Neuronal stem cell (in vitro differentiated cells): ENCODE results near the gene RNASEH2C. TPM values are rescaled to one million over a fixed set of nuclear protein-coding genes. Genes with fewer than 3 reads are reported as not detected.

Experiments used
- DNase-seq: peaks from one replicate; pipeline ENCODE4 v3.0.0-alpha.2; 2013; ENCODE audit warnings: low spot score
- H2AFZ ChIP-seq: one replicate; pipeline ENCODE4 v1.6.1; 2013; ENCODE audit warnings: mild to moderate bottlenecking, low read length, inconsistent platforms
- H2AK5ac ChIP-seq: 2 replicates; pipeline ENCODE4 v1.6.1; 2013; ENCODE audit warnings: low read depth, mild to moderate bottlenecking, inconsistent platforms, low read length, moderate library complexity, mixed read lengths
- H2BK120ac ChIP-seq: 2 replicates; pipeline ENCODE4 v1.6.1; 2013; ENCODE audit warnings: low read depth, mild to moderate bottlenecking, inconsistent platforms, low read length, moderate library complexity, mixed read lengths
- H2BK12ac ChIP-seq: one replicate; pipeline ENCODE4 v1.6.1; 2013; ENCODE audit warnings: low read length, inconsistent platforms
- H2BK15ac ChIP-seq: 2 replicates; pipeline ENCODE4 v1.6.1; 2013; ENCODE audit warnings: mild to moderate bottlenecking, low read length, inconsistent platforms, mixed read lengths
- H2BK5ac ChIP-seq: one replicate; pipeline ENCODE4 v1.6.1; 2013; ENCODE audit warnings: inconsistent platforms, mild to moderate bottlenecking, low read length, moderate library complexity
- H3K14ac ChIP-seq: one replicate; pipeline ENCODE4 v1.6.1; 2013; ENCODE audit warnings: low read length, inconsistent platforms
- H3K18ac ChIP-seq: 2 replicates; pipeline ENCODE4 v1.6.1; 2013; ENCODE audit warnings: low read length, inconsistent platforms
- H3K23ac ChIP-seq: 2 replicates; pipeline ENCODE4 v1.6.1; 2013; ENCODE audit warnings: low read depth, mild to moderate bottlenecking, mixed read lengths, low read length, inconsistent platforms; ENCODE audit not compliant: poor library complexity
- H3K27ac ChIP-seq: replicated peaks from 3 replicates; pipeline ENCODE4 v1.5.1; 2013; ENCODE audit warnings: low read length, inconsistent platforms
- H3K27me3 ChIP-seq, 3 experiments: 2 replicates each; pipeline ENCODE4 v1.6.1; 2013; ENCODE audit warnings: low read length in 3 of 3, mild to moderate bottlenecking in 2 of 3, inconsistent platforms in 1 of 3, low read depth in 1 of 3, mixed read lengths in 1 of 3, moderate library complexity in 1 of 3; ENCODE audit not compliant: control insufficient read depth in 3 of 3, insufficient read depth in 3 of 3
- H3K36me3 ChIP-seq, 2 donors: replicated peaks in 1 of 2; 2 replicates each; pipeline ENCODE4 v1.6.1; 2013; ENCODE audit warnings: low read length in 2 of 2; ENCODE audit not compliant: control insufficient read depth in 2 of 2, insufficient read depth in 2 of 2
- H3K4ac ChIP-seq: 2 replicates; pipeline ENCODE4 v1.6.1; 2013; ENCODE audit warnings: inconsistent platforms, mild to moderate bottlenecking, low read length, moderate library complexity
- H3K4me1 ChIP-seq, 2 donors: 1 replicate in 1 of 2; 2 replicates in 1 of 2; pipeline ENCODE4 v1.6.1; 2013; ENCODE audit warnings: low read length in 2 of 2, low read depth in 1 of 2; ENCODE audit not compliant: control insufficient read depth in 2 of 2, insufficient read depth in 1 of 2
- H3K4me2 ChIP-seq: one replicate; pipeline ENCODE4 v1.6.1; 2013; ENCODE audit warnings: mild to moderate bottlenecking, low read length, inconsistent platforms; ENCODE audit not compliant: insufficient read depth, poor library complexity, severe bottlenecking
- H3K4me3 ChIP-seq, 2 donors: 2 replicates each; pipeline ENCODE4 v1.5.1; 2013; ENCODE audit warnings: low read length in 2 of 2, mild to moderate bottlenecking in 2 of 2, inconsistent platforms in 1 of 2, moderate library complexity in 1 of 2
- H3K79me1 ChIP-seq: one replicate; pipeline ENCODE4 v1.6.1; 2013; ENCODE audit warnings: low read depth, mild to moderate bottlenecking, inconsistent platforms, low read length, moderate library complexity
- H3K9ac ChIP-seq: one replicate; pipeline ENCODE4 v1.6.1; 2013; ENCODE audit warnings: mild to moderate bottlenecking, low read depth, low read length, inconsistent platforms; ENCODE audit not compliant: poor library complexity
- H3K9me3 ChIP-seq, 2 donors: replicated peaks in 1 of 2; 2 replicates each; pipeline versions ENCODE3 to v1.6.1; 2013; ENCODE audit warnings: low read length in 2 of 2, mild to moderate bottlenecking in 2 of 2, inconsistent platforms in 1 of 2, low read depth in 1 of 2, mixed read lengths in 1 of 2, moderate library complexity in 1 of 2; ENCODE audit not compliant: control insufficient read depth in 2 of 2, insufficient read depth in 1 of 2
- H4K8ac ChIP-seq: one replicate; pipeline ENCODE4 v1.6.1; 2013; ENCODE audit warnings: low read depth, mild to moderate bottlenecking, inconsistent platforms, low read length, moderate library complexity
- H4K91ac ChIP-seq: one replicate; pipeline ENCODE4 v1.6.1; 2013; ENCODE audit warnings: low read length, low read depth, mild to moderate bottlenecking, inconsistent platforms; ENCODE audit not compliant: poor library complexity
- small RNA-seq: library from polyadenylated mRNA; stranded (forward); fragments of <200 nt; extraction: miRNeasy Mini kit (QIAGEN cat#:217004); gene quantifications from one replicate; pipeline ENCODE3, GENCODE V24; 2013; ENCODE audit not compliant: insufficient read depth

Gene RNASEH2C

GRCh38 chr11:65672180-65672860 lies 48.3 kb downstream of the RNASEH2C start:
- no peak overlapping the region for H3K4me2 ChIP-seq
- no peak overlapping the region for H3K14ac ChIP-seq
- H3K9me3 ChIP-seq: no peaks in the 10 kb centered on the region
- no peak overlapping the region for H2BK15ac ChIP-seq
- no peak overlapping the region for H3K4ac ChIP-seq
- H4K91ac ChIP-seq: no peak overlapping the region
- no peaks in the 10 kb centered on the region for H3K36me3 ChIP-seq
- H3K27me3 ChIP-seq: no peaks in the 10 kb centered on the region
- no peak overlapping the region for H4K8ac ChIP-seq
- no peaks in the 10 kb centered on the region for H3K4me1 ChIP-seq
- no peak overlapping the region for H2BK5ac ChIP-seq
- H2BK12ac ChIP-seq: no peak overlapping the region
- no peak overlapping the region for H2BK120ac ChIP-seq
- H3K27ac ChIP-seq: no peak overlapping the region
- H3K79me1 ChIP-seq: no peaks in the 10 kb centered on the region
- H3K18ac ChIP-seq: no peak overlapping the region
- no peak overlapping the region for H3K9ac ChIP-seq
- H2AK5ac ChIP-seq: no peak overlapping the region
- H3K4me3 ChIP-seq: no peak overlapping the region
- no peak overlapping the region for H3K23ac ChIP-seq
- DNase-seq: no peak
- H2AFZ ChIP-seq: no peak overlapping the region

Small RNA genes within 50 kb of the gene (small RNA-seq; reads per million reads assigned to genes)
- not detected for gene RN7SL309P
